Chondrocyte (in vitro differentiated cells): ENCODE results near the gene NDUFS6. TPM values are rescaled to one million over a fixed set of nuclear protein-coding genes. Genes with fewer than 3 reads are reported as not detected.

ENCODE experiments used
- DNase-seq: peaks from one replicate; pipeline ENCODE4 v3.0.0; 2021; ENCODE audit warnings: mixed read lengths, low spot score
- H3K27ac Mint-ChIP-seq: one replicate; pipeline ENCODE4 v1.8.0; 2021; ENCODE audit warnings: mild to moderate bottlenecking, moderate library complexity, mixed read lengths; ENCODE audit not compliant: unreplicated experiment
- H3K27me3 Mint-ChIP-seq: 2 replicates; pipeline ENCODE4 v1.8.0; 2021; ENCODE audit warnings: low read depth, mixed read lengths
- H3K36me3 Mint-ChIP-seq: 2 replicates; pipeline ENCODE4 v1.8.0; 2021; ENCODE audit warnings: low read depth, mixed read lengths
- H3K4me1 Mint-ChIP-seq: 2 replicates; pipeline ENCODE4 v1.8.0; 2021; ENCODE audit warnings: low read depth, mild to moderate bottlenecking, mixed read lengths
- H3K4me3 Mint-ChIP-seq: one replicate; pipeline ENCODE4 v1.8.0; 2021; ENCODE audit warnings: mild to moderate bottlenecking, moderate library complexity, mixed read lengths; ENCODE audit not compliant: unreplicated experiment
- H3K9me3 Mint-ChIP-seq: 2 replicates; pipeline ENCODE4 v1.8.0; 2021; ENCODE audit warnings: low read depth, mixed read lengths
- CTCF ChIP-seq: fragments of 200-600 bp; sonication (generic); IDR thresholded peaks from 2 replicates; pipeline ENCODE4 v1.5.0; 2021; ENCODE audit warnings: antibody characterized with exemption, mild to moderate bottlenecking, moderate library complexity
- total RNA-seq: library from RNA; stranded (reverse); gene quantifications from 3 replicates; pipeline ENCODE4 v1.2.1, GENCODE V29; 2021

NDUFS6 gene
- total RNA-seq, 1 donor from 2014 or later = 25.7 TPM

- no peak for TF ChIP-seq CTCF
- H3K9me3 Mint-ChIP-seq = no peaks in the 10 kb centered on the region
- no peak overlapping the region for H3K27ac Mint-ChIP-seq
Measured at GRCh38 chr5:1784197-1785050, 16.8 kb upstream of the NDUFS6 start.

GRCh38 chr5:1785062-1785461 lies 16.1 kb upstream of the NDUFS6 start:
- H3K36me3 Mint-ChIP-seq = no peaks in the 10 kb centered on the region
- H3K27me3 Mint-ChIP-seq = peaks cover 12% of the 10 kb centered on the region
- H3K4me1 Mint-ChIP-seq = peaks cover 5% of the 10 kb centered on the region
- no peak overlapping the region for H3K4me3 Mint-ChIP-seq
- no peak overlapping the region for H3K27ac Mint-ChIP-seq
- TF ChIP-seq CTCF = no peak
- no peaks in the 10 kb centered on the region for H3K9me3 Mint-ChIP-seq
- peak; percentile 74 for DNase-seq

More at GRCh38 chr5:1784197-1785050, 16.8 kb upstream of the NDUFS6 start:
- H3K4me1 Mint-ChIP-seq = no peaks in the 10 kb centered on the region
- H3K27me3 Mint-ChIP-seq = peaks cover 12% of the 10 kb centered on the region
- DNase-seq = peak; percentile 73
- H3K36me3 Mint-ChIP-seq = no peaks in the 10 kb centered on the region
- no peak overlapping the region for H3K4me3 Mint-ChIP-seq

- peaks cover 9% of the 10 kb centered on the region for H3K4me1 Mint-ChIP-seq
- TF ChIP-seq CTCF = no peak
- DNase-seq = peak; percentile 81
- no peaks in the 10 kb centered on the region for H3K9me3 Mint-ChIP-seq
- H3K36me3 Mint-ChIP-seq = no peaks in the 10 kb centered on the region
- H3K27ac Mint-ChIP-seq = no peak overlapping the region
- H3K27me3 Mint-ChIP-seq = peaks cover 12% of the 10 kb centered on the region
- no peak overlapping the region for H3K4me3 Mint-ChIP-seq
Measured at GRCh38 chr5:1785984-1786383, 15.2 kb upstream of the NDUFS6 start.

GRCh38 chr5:1786621-1787471 lies 14.4 kb upstream of the NDUFS6 start:
- Mint-ChIP-seq H3K27ac (no peak overlapping the region), H3K36me3 (no peaks in the 10 kb centered on the region), H3K4me1 (peaks cover 9% of the 10 kb centered on the region), H3K9me3 (no peaks in the 10 kb centered on the region), H3K4me3 (peak overlapping the region; percentile 5), H3K27me3 (peaks cover 12% of the 10 kb centered on the region)
- TF ChIP-seq CTCF = no peak
- peak; percentile 76 for DNase-seq

- no peaks in the 10 kb centered on the region for H3K9me3 Mint-ChIP-seq
- DNase-seq = peak; percentile 51
- H3K4me3 Mint-ChIP-seq = no peak overlapping the region
Measured at GRCh38 chr5:1787472-1788047, 13.6 kb upstream of the NDUFS6 start.

More at GRCh38 chr5:1787472-1788047, 13.6 kb upstream of the NDUFS6 start:
- H3K4me1 Mint-ChIP-seq = peaks cover 10% of the 10 kb centered on the region
- peaks cover 8% of the 10 kb centered on the region for H3K27me3 Mint-ChIP-seq
- no peaks in the 10 kb centered on the region for H3K36me3 Mint-ChIP-seq
- H3K27ac Mint-ChIP-seq = no peak overlapping the region
- TF ChIP-seq CTCF = no peak
